Glomerular visceral epithelial cell (primary cell): ENCODE measurements around the gene VPS35.

Experiments used
- DNase-seq: peaks from one replicate; pipeline ENCODE4 v3.0.0-alpha.2; 2016; ENCODE audit errors: extremely low spot score

The VPS35 gene

GRCh38 chr16:46613352-46613751 is 75.6 kb downstream of the VPS35 start:
- no peak for DNase-seq

GRCh38 chr16:46612121-46612520 is 76.9 kb downstream of the VPS35 start:
- DNase-seq = no peak

GRCh38 chr16:46607529-46607928 is 81.4 kb downstream of the VPS35 start:
- peak; percentile 36 for DNase-seq

- DNase-seq = no peak
Observed at GRCh38 chr16:46606231-46606630, 82.7 kb downstream of the VPS35 start.
